K562 (cell line): ENCODE results near the gene SMARCB1. TPM values are rescaled to one million over a fixed set of nuclear protein-coding genes. Genes with fewer than 3 reads are reported as not detected.

Experiments used
- ATAC-seq: fragments of 200-7000 bp; cut with Tn5 transposase; 3 replicates; pipeline ENCODE4 v1.9.1; 2020; ENCODE audit warnings: moderate library complexity
- BruUV-seq: library from RNA; stranded (reverse); fragments of 400-500 nt; replicated peaks from 2 replicates; lab custom pipeline; 2021; lab: Mats Ljungman, UMichigan
- CTCF ChIA-PET: fragments of 300-600 bp; formaldehyde crosslinking; extraction: SDS; loops from one replicate; lab custom pipeline; 2021; ENCODE audit warnings: low intra/inter-chr PET ratio; lab: Yijun Ruan, JAX
- POLR2A ChIA-PET: fragments of 300-600, 350-650 bp; sonication (Branson Sonifier 250); formaldehyde crosslinking; extraction: SDS; loops from one replicate; lab custom pipeline; 2021; ENCODE audit warnings: antibody characterized with exemption, inconsistent platforms; lab: Yijun Ruan, JAX
- DNase-seq, 4 experiments: peaks; one replicate each; pipeline versions ENCODE4 v3.0.0 to v3.0.0-alpha.2; 2011 to 2018; ENCODE audit warnings: low spot score in 3 of 4, mixed read lengths in 3 of 4; ENCODE audit errors: extremely low read depth in 1 of 4
- FAIRE-seq: peaks from 2 replicates; lab custom pipeline; 2011; peaks lifted over from hg19 to GRCh38; lab: Jason Lieb, UNC
- H2AFZ ChIP-seq: 2 replicates; pipeline ENCODE4 v1.6.0; 2011; ENCODE audit warnings: low read depth, low read length, control low read depth, inconsistent platforms
- H3K27ac ChIP-seq: fragments of 200-600 bp; 3 replicates; pipeline ENCODE4 v1.8.0; 2011; ENCODE audit warnings: low read depth, mild to moderate bottlenecking, control low read depth, inconsistent platforms, low read length, moderate library complexity, mixed read lengths; ENCODE audit errors: extremely low read depth
- H3K27me3 ChIP-seq, 2 experiments: fragments of 300-600 bp in 1 of 2; 2 replicates in 1 of 2; 3 replicates in 1 of 2; pipeline versions ENCODE4 v1.6.0 to v1.8.0; 2011; ENCODE audit warnings: inconsistent platforms in 2 of 2, low read length in 2 of 2, mild to moderate bottlenecking in 1 of 2, mixed read lengths in 1 of 2, moderate library complexity in 1 of 2; ENCODE audit not compliant: control insufficient read depth in 2 of 2, insufficient read depth in 2 of 2
- H3K36me3 ChIP-seq: fragments of 300-600 bp; 3 replicates; pipeline ENCODE4 v1.8.0; 2011; ENCODE audit warnings: mild to moderate bottlenecking, low read length, inconsistent platforms; ENCODE audit not compliant: control insufficient read depth, insufficient read depth
- H3K4me1 ChIP-seq, 2 experiments: fragments of 200-600 bp in 1 of 2; replicated peaks in 1 of 2; 2 replicates in 1 of 2; 3 replicates in 1 of 2; pipeline versions ENCODE4 v1.5.1 to v1.8.0; 2011; ENCODE audit warnings: inconsistent platforms in 2 of 2, low read length in 2 of 2, mild to moderate bottlenecking in 1 of 2, mixed read lengths in 1 of 2, moderate library complexity in 1 of 2; ENCODE audit not compliant: control insufficient read depth in 2 of 2, insufficient read depth in 2 of 2
- H3K4me2 ChIP-seq: 2 replicates; pipeline ENCODE4 v1.6.1; 2011; ENCODE audit warnings: low read length, control low read depth, inconsistent platforms, mixed read lengths; ENCODE audit not compliant: insufficient read depth
- H3K4me3 ChIP-seq: fragments of 200-600 bp; sonication (generic), shearing (Covaris generic); 2 replicates; pipeline ENCODE4 v1.5.1; 2016; ENCODE audit warnings: control low read depth, inconsistent platforms
- H3K79me2 ChIP-seq: fragments of 200-600 bp; 3 replicates; pipeline ENCODE4 v1.8.0; 2011; ENCODE audit warnings: low read length, inconsistent platforms; ENCODE audit not compliant: control insufficient read depth, insufficient read depth
- H3K9ac ChIP-seq, 2 experiments: 2 replicates each; pipeline versions ENCODE4 v1.6.0 to v1.6.1; 2011; ENCODE audit warnings: low read depth in 2 of 2, low read length in 2 of 2, control low read depth in 1 of 2, inconsistent platforms in 1 of 2, mild to moderate bottlenecking in 1 of 2, mixed read lengths in 1 of 2; ENCODE audit not compliant: insufficient read depth in 1 of 2
- H3K9me1 ChIP-seq: one replicate; pipeline ENCODE4 v1.6.0; 2011; ENCODE audit warnings: inconsistent platforms, mild to moderate bottlenecking, low read length, moderate library complexity; ENCODE audit not compliant: control insufficient read depth, insufficient read depth
- H3K9me3 ChIP-seq: replicated peaks from 2 replicates; pipeline ENCODE4 v1.5.1; 2011; ENCODE audit warnings: low read depth, low read length, inconsistent platforms; ENCODE audit not compliant: control insufficient read depth, insufficient read depth
- H4K20me1 ChIP-seq: replicated peaks from 2 replicates; pipeline ENCODE4 v1.6.1; 2011; ENCODE audit warnings: low read length, inconsistent platforms, mixed read lengths; ENCODE audit not compliant: control insufficient read depth, insufficient read depth
- BRD4 ChIP-seq: fragments of 200-600 bp; sonication (generic); IDR thresholded peaks from 2 replicates; pipeline ENCODE4 v1.6.1; 2017; ENCODE audit warnings: inconsistent platforms
- CBX8 ChIP-seq: fragments of 200-600 bp; sonication (generic); IDR thresholded peaks from 2 replicates; pipeline ENCODE4 v1.6.1; 2012; ENCODE audit warnings: borderline replicate concordance, mixed run types, low read depth, mild to moderate bottlenecking, moderate library complexity, mixed read lengths, low read length, control low read depth, inconsistent platforms; ENCODE audit not compliant: poor library complexity, severe bottlenecking; ENCODE audit errors: extremely low read depth
- CHD1 ChIP-seq: fragments of 200-600 bp; sonication (generic); IDR thresholded peaks from one replicate; pipeline ENCODE4 v1.6.1; 2012; ENCODE audit warnings: mild to moderate bottlenecking, moderate library complexity, low read length, inconsistent platforms
- LCOR ChIP-seq: sonication (generic); formaldehyde crosslinking; IDR thresholded peaks from 2 replicates; pipeline ENCODE4 v1.8.0; 2022; ENCODE audit warnings: mild to moderate bottlenecking, missing genetic modification reagents
- MCM5 ChIP-seq: fragments of 450-650 bp; IDR thresholded peaks from 2 replicates; pipeline ENCODE4 v1.6.1; 2016; ENCODE audit warnings: low read depth
- OTX1 ChIP-seq: fragments of 450-650 bp; formaldehyde crosslinking; IDR thresholded peaks from 2 replicates; pipeline ENCODE4 v1.4.0; 2022; ENCODE audit warnings: mild to moderate bottlenecking
- POLR3G ChIP-seq: IDR thresholded peaks from 2 replicates; pipeline ENCODE4 v1.6.1; 2011; ENCODE audit not compliant: insufficient read length, insufficient replicate concordance; ENCODE audit errors: extremely low read depth
- SMARCA5 ChIP-seq: fragments of 450-650 bp; IDR thresholded peaks from 2 replicates; pipeline ENCODE4 v1.6.1; 2016
- SMARCC2 ChIP-seq: fragments of 450-650 bp; IDR thresholded peaks from 2 replicates; pipeline ENCODE4 v1.6.1; 2017; ENCODE audit warnings: antibody characterized with exemption, moderate library complexity, mild to moderate bottlenecking, low read depth
- TCF3 ChIP-seq: sonication (generic); formaldehyde crosslinking; IDR thresholded peaks from 2 replicates; pipeline ENCODE4 v1.4.0; 2020; ENCODE audit warnings: mild to moderate bottlenecking, missing genetic modification reagents
- TEAD2 ChIP-seq: fragments of 450-650 bp; IDR thresholded peaks from 2 replicates; pipeline ENCODE4 v1.6.1; 2016; ENCODE audit warnings: missing genetic modification characterization, control low read depth, missing compliant biosample characterization
- ZFP30 ChIP-seq: fragments of 250-450 bp; sonication (Bioruptor Pico); IDR thresholded peaks from 2 replicates; pipeline ENCODE4 v1.8.0; 2022; ENCODE audit warnings: moderate library complexity, mild to moderate bottlenecking, inconsistent platforms, borderline replicate concordance
- ZNF175 ChIP-seq: fragments of 200-800 bp; sonication (Bioruptor generic); IDR thresholded peaks from 2 replicates; pipeline ENCODE4 v1.6.1; 2016; ENCODE audit warnings: low read depth, mild to moderate bottlenecking, missing genetic modification characterization, missing compliant biosample characterization
- ZNF232 ChIP-seq: sonication (generic); formaldehyde crosslinking; IDR thresholded peaks from 2 replicates; pipeline ENCODE4 v1.8.0; 2022; ENCODE audit warnings: mild to moderate bottlenecking, missing genetic modification reagents
- ZNF395 ChIP-seq: fragments of 200-800 bp; sonication (Bioruptor generic); IDR thresholded peaks from 2 replicates; pipeline ENCODE4 v1.6.1; 2017; ENCODE audit warnings: missing genetic modification characterization, missing compliant biosample characterization
- ZNF586 ChIP-seq: fragments of 450-650 bp; formaldehyde crosslinking; conservative IDR thresholded peaks from 2 replicates; pipeline ENCODE4 v1.4.0; 2020; ENCODE audit warnings: mild to moderate bottlenecking, moderate library complexity
- WGBS: fragments of 100-300 bp; shearing (Covaris generic); methylation state at CpG from one replicate; pipeline ENCODE4 v1.1.6; 2016; ENCODE audit warnings: low coverage, mixed read lengths; ENCODE audit not compliant: insufficient coverage; ENCODE audit errors: missing lambda C conversion rate; 5-methylcytosine and 5-hydroxymethylcytosine counted together
- in situ Hi-C: fragments of 300-500 bp; cut with MboI; formaldehyde crosslinking; loops from 4 replicates; pipeline ENCODE4 v1.15.0; 2018; ENCODE audit warnings: inconsistent platforms, mixed read lengths
- intact Hi-C: fragments of 100-400 bp; cut with micrococcal nuclease; formaldehyde crosslinking; loops from 2 replicates; pipeline ENCODE4 v1.14.2; 2022
- polyA plus RNA-seq, 8 experiments: library from polyadenylated mRNA; depleted of rRNA in 4 of 8; stranded (reverse) in 5 of 8; unstranded in 3 of 8; fragments of >200 nt; fragmentation: Nextera tagmentation in 2 of 8; fragmentation: Illumina TruSeq in 1 of 8; extraction: Ambion mirVana in 2 of 8; extraction: Trizol in 1 of 8; gene quantifications; 2 replicates each; pipeline versions ENCODE4 v1.2.1 to v1.2.3, GENCODE V29; 2011 to 2014; ENCODE audit warnings: inconsistent platforms in 1 of 8, missing spikeins in 1 of 8
- total RNA-seq, 7 experiments: library from RNA; depleted of rRNA in 6 of 7; stranded (reverse); fragments of >200 nt in 6 of 7; fragmentation: Illumina TruSeq in 2 of 7; extraction: Trizol in 2 of 7; gene quantifications; 2 replicates each; pipeline versions ENCODE4 v1.2.1 to v1.2.3, GENCODE V29; 2011 to 2021; ENCODE audit warnings: low replicate concordance in 1 of 7
- TF ChIP-seq, protein P1 (sequence below): sonication (generic); IDR thresholded peaks from 2 replicates; pipeline ENCODE4 v1.6.1; 2016
- TF ChIP-seq, protein P2 (sequence below): fragments of 450-650 bp; IDR thresholded peaks from 2 replicates; pipeline ENCODE4 v1.7.0; 2016; ENCODE audit warnings: borderline replicate concordance

SMARCB1 gene
- total and polyA plus RNA-seq, 9 of the 15 experiments (the other 6 are each of a cell fraction or from before 2014, with no cell fraction given), result 1.2 to 113 (median 65.4) TPM

DNA sequence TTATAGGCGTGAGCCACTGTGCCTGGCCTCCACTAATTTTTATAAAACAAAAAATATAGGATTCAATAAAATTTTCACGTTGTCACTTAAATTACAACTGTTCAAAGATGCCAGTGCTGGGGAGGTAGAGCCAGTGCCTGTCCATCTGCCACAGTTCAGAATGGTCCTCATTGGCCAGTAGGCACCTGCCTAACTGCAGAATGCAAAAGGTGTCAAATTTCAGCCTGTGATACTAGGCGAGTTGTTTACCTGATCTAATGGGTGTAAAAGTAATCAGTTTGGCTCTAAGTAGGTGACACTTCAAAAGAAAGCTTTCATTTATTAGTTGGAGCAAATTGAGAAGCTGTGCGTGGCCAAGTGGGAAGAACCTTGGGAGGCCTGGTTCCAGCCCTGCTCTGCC lies 2.4 kb downstream of the SMARCB1 start:
- intact Hi-C loops, result no loop called here
- POLR2A ChIA-PET, result interaction anchor here (0.6 to 1.3 kb wide), 4 partner anchors 9 to 1606 kb away, joined by 3 to 4 read pairs (median 3); no protein-coding TSS in a partner anchor
- no TSS peak for BruUV-seq
- peaks cover 42% of the 10 kb centered on the region for H3K36me3 ChIP-seq
- no peaks in the 10 kb centered on the region for H3K9me3 ChIP-seq
- no peak overlapping the region for H2AFZ ChIP-seq
- CTCF ChIA-PET, result no interaction called here
- in situ Hi-C loops, result no loop called here
- H3K4me3 ChIP-seq, result no peak overlapping the region
- H3K79me2 ChIP-seq, result peaks cover 44% of the 10 kb centered on the region
- H3K9ac ChIP-seq, result no peak overlapping the region
- peaks cover 12 to 15% of the 10 kb centered on the region in 2 experiments; a peak in 3 of 5 replicates for H3K4me1 ChIP-seq
- H3K27me3 ChIP-seq, result no peaks in the 10 kb centered on the region
- no peaks in the 10 kb centered on the region for H3K9me1 ChIP-seq
- DNase-seq, result no peak
- FAIRE-seq, result no peak
- no peak for ATAC-seq
- WGBS, result 67% methylated on average over 4 of the region's 4 CpGs
- TF ChIP-seq SMARCC2, result no peak
- TF ChIP-seq LCOR, result no peak
- TF ChIP-seq ZNF175, result no peak
- no peak for TF ChIP-seq CBX8
- TF ChIP-seq TCF3 (CRISPR knock-in tag), result no peak
- TF ChIP-seq, protein P1, sequence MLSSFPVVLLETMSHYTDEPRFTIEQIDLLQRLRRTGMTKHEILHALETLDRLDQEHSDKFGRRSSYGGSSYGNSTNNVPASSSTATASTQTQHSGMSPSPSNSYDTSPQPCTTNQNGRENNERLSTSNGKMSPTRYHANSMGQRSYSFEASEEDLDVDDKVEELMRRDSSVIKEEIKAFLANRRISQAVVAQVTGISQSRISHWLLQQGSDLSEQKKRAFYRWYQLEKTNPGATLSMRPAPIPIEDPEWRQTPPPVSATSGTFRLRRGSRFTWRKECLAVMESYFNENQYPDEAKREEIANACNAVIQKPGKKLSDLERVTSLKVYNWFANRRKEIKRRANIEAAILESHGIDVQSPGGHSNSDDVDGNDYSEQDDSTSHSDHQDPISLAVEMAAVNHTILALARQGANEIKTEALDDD, result no peak
- no peak for TF ChIP-seq CHD1
- no peak for TF ChIP-seq OTX1 (CRISPR knock-in tag)
- TF ChIP-seq ZFP30, result no peak
- TF ChIP-seq TEAD2 (tag), result no peak
- no peak for TF ChIP-seq ZNF395 (CRISPR knock-in tag)
- no peak for TF ChIP-seq MCM5
- TF ChIP-seq POLR3G, result no peak
- TF ChIP-seq BRD4, result no peak
- TF ChIP-seq SMARCA5, result no peak
- no peak for TF ChIP-seq ZNF232 (CRISPR knock-in tag)
- no peak for TF ChIP-seq ZNF586 (CRISPR knock-in tag)
- TF ChIP-seq, protein P2, sequence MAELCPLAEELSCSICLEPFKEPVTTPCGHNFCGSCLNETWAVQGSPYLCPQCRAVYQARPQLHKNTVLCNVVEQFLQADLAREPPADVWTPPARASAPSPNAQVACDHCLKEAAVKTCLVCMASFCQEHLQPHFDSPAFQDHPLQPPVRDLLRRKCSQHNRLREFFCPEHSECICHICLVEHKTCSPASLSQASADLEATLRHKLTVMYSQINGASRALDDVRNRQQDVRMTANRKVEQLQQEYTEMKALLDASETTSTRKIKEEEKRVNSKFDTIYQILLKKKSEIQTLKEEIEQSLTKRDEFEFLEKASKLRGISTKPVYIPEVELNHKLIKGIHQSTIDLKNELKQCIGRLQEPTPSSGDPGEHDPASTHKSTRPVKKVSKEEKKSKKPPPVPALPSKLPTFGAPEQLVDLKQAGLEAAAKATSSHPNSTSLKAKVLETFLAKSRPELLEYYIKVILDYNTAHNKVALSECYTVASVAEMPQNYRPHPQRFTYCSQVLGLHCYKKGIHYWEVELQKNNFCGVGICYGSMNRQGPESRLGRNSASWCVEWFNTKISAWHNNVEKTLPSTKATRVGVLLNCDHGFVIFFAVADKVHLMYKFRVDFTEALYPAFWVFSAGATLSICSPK, result no peak
- H3K4me2 ChIP-seq, result no peak overlapping the region
- H4K20me1 ChIP-seq, result peaks cover 10% of the 10 kb centered on the region
- H3K27ac ChIP-seq, result no peak overlapping the region
